Measurements from ENCODE around the gene PRKAR1B.
"Not testable (repeated sequence)": the region's sequence is repeated elsewhere in the genome, so short reads cannot be mapped to it uniquely, and the experiment has no call there.

Gene PRKAR1B

DNA sequence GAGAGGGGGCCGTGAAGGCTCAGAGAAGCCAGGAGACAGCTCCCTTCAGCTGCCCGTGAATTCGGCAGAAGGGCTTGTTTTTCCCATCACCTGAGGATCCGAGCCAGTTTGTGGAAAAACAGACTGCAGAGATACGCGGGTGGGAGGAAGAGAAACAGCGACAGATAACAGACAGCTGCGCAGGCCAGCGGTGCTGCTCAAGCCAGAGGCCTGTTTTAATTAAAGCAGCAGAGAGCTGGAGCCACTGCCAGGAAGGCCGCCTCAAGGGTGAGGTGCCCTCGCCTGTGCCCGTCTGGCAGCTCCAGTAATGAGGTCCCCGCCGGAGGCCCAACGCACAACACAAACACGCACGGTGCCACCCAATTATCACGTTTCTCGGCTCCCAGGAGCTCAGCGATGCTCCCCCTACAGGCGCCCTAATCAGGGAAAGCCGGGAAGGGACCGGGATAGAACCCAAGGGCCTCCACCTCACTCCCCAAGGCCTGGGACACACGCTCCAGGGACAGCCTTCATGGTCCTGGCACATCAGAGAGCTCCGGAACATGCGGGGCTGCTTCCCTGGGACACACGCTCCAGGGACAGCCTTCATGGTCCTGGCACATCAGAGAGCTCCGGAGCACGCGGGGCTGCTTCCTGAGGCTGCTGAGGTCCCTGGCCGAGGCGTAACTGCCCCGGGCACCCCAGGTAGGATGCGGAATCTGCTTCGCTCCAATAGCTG lies 61.2 kb downstream of the PRKAR1B start:
- no peak for DNase-seq

DNA sequence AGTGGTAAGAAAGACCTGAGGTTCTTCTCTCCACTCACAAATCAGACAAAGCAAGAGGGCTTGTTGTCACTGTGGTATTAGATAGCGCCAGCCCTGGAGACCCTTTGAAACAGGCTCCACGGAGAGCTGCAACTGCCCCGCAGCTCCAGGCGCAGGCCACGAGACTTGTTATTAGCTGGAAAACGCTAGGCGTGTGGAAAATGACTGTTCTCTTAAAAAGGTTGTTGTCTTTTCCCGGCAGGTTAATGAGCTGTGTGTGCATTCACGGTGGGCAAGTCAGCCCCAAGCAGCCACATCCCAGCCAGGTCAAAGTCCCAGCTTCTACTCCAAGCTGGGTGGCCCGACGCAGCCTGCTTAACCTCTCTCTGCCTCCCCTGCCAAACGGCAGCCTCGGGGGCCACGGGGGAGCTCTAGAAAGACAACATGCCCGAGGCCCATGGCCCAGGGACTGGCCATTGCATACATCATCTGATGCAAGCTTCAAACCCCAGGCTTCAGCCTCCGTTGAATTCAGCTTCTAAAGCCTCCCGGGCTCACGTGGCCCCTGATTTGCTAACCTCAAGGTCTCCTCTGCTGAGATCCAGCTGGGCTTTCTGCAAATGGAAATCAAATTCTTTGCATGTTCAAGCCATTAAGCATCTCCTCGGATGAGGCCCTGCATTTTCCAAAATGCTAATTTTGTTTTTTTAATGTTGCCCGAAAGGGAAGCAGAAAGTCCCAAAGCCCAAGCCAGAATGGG lies 61.9 kb downstream of the PRKAR1B start:
- DNase-seq: no peak

DNA sequence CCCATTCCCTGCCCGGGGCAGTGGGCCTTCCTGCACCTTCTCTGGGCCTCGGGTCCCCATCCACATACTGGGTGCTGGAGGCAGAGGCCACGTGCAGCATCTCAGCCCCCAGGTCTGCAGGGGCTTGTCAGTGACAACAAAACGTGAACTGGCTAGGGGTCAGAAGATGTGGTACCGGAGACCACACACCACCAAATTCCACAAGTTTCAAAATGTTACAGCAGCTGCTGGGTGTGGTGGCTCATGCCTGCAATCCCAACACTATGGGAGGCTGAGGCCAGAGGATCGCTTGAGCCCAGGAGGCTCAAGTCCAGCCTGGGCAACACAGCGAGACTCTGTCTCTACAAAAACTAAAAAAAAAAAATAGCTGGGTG lies 62.7 kb downstream of the PRKAR1B start:
- DNase-seq: no peak

DNA sequence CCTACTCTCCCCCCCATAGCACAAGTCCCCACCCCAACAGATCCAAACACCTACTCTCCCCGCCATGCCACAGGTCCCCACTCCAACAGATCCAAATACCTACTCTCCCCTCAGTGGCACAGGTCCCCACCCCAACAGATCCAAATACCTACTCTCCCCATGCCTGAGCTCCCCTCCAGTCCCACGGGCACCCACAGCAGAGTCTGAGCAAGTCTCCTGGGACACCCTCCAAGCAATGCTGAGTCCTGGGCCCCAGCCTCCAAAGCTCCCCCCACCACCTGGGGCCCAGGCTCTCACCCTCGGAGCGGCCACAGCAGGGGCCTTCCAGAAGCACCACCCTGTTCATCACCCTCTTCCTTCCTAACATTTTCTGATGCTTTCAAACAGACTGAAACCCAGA lies 64.5 kb downstream of the PRKAR1B start:
- no peak for DNase-seq

DNA sequence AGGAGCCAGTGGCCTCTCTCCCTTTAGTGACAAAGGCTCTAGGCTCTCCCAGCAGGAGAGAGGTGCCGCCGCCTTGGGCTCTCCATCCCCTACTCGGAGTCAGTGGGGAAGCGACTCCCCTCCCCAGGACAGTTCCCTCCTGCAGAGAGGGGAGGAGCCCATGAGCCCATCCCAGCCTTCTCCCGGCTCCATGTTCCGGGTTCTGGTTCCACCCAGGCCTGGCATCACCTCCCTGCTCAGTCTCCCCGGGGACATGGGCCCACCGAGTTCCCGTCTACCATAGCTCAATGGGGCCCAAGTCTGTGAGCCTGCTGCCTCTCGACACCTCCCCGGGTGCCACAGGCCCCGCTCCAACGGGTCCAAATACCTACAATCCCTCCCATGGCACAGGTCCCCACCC lies 67.1 kb downstream of the PRKAR1B start:
- DNase-seq: no peak

DNA sequence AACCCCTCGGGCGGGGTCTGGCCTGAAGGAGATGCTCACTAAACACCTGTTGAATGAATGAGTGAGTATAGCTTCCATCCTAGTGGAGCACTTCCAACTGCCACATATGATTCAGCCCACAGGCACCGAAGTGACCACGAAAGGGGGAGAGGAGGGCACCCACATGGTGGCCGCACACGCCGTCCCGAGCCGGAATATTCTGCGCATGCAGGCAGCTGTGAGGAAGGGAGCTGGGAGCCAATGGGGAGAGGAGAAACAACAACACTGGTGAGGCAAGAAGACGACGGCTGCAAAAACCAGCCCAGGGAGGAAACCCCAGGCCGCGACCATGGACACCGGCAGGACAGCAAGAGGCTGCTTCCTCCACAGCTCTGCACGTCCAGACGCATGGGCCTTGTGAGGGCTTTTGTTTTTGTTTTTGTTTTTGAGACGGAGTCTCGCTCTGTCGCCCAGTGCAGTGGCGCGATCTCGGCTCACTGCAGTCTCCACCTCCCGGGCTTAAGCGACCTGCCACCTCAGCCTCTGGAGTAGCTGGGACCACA lies 67.7 kb downstream of the PRKAR1B start:
- no peak for DNase-seq

DNA sequence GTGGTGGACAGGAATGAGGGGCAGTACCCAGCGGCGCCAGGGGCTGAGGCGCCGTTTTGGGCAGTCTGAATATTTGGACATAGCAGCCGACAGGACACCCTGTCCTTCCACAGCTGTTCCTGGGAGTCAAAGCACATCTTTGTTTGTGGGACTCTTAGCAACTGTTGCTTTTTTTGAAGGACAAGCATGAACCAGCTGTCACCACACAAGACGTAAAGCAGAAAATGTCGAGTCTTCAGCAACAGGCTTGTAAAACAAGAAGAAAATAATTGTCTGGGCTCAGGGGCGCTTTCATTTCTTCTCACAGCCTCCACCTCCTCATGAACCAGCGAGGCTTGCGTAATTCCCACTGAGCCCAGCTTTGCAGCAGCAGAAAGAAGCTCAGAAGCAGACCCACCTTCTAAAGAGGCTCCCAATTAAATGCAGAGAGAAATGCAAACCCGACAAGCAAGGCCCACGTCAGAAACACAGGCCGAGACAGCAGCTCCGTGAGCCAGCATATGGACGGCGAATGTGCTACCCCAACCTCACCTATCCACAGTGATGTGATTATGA lies 69.4 kb downstream of the PRKAR1B start:
- DNase-seq: no peak

DNA sequence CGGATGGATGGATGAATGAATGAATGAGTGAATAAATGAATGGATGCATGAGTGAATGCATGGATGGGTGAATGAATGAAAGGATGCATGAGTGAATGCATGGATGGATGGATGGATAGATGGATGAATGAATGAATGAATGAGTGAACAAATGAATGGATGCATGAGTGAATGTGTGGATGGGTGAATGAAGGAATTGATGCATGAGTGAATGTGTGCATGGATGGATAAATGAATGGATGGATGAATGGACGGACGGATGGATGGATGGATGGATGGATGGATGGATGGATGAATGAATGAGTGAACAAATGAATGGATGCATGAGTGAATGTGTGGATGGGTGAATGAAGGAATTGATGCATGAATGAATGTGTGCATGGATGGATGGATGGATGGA lies 70.1 kb downstream of the PRKAR1B start:
- DNase-seq: not testable (repeated sequence)

DNA sequence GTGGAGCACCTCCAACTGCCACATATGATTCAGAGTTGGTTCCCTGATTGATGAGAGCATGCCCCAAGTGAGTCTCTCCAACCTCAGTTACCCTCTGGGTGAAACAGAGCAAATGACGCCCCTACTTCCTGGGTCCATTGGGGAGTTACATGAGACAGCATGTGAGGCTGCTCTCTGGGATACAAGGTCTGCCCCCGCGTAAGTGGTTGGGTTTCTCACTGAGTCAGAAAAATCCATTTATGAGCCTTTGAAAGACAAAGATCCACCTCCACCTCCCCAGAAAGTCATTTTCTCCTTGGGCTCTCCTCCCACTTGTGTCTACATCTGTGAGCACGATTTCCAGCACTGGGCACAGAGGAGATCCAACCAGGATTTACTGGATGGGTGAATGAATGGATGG lies 71.3 kb downstream of the PRKAR1B start:
- no peak for DNase-seq

DNA sequence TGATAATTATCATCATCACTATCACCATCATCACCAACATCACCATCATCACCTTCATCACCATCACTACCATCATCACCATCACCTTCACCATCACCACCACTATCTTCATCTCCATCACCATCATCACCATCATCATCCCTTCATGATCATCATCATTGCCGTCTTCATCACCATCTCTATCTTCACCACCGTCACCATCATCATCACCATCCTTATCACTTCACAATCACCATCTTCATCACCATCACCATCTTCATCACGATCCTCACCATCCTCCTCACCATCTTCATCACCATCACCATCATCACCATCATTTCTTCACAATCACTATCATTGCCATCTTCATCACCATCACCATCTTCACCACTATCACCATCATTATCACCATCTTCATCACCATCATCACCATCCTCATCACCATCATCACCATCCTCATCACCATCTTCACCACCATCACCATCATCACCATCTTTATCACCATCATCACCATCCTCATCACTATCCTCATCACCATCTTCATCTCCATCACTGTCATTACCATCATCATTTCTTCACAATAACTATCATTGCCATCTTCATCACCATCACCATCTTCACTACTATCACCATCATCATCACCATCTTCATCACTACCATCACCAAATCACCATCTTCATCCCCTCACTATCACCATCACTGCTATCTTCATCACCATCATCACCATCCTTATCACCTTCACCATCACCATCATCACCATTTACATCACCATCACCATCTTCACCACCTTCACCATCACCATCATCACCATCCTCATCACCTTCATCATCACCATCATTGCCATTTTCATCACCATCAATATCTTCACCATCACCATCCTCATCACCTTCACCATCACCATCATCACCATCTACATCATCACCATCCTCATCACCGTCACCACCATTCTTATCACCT lies 73.0 kb downstream of the PRKAR1B start:
- DNase-seq: no peak

DNA sequence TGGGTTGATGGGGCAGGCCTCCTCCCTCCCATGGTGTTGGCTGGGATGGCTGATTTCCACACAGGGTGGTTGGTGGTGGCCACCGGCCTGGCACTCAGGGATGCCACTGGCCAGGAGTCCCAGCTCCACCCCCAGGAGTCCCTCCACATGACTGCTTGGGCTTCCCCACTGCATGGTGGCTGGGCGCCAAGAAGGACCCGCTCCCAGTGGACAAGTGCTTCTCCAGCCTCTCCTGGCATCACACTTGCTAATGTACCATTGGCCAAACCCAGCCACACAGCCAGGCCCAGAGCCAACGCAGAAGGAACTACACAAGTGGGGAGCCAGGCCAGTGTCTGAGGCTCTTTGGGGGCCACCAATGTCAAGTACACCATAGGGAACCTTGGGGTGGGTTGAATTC lies 74.2 kb downstream of the PRKAR1B start:
- DNase-seq: no peak

DNA sequence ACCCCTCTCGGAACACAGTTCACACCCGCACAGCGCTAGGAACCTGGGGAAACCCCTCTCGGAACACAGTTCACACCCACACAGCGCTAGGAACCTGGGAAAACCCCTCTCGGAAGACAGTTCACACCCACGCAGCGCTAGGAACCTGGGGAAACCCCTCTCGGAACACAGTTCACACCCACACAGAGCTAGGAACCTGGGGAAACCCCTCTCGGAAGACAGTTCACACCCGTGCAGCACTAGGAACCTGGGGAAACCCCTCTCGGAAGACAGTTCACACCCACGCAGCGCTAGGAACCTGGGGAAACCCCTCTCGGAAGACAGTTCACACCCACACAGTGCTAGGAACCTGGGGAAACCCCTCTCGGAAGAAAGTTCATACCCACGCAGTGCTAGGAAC lies 74.9 kb downstream of the PRKAR1B start:
- DNase-seq: not testable (repeated sequence)

DNA sequence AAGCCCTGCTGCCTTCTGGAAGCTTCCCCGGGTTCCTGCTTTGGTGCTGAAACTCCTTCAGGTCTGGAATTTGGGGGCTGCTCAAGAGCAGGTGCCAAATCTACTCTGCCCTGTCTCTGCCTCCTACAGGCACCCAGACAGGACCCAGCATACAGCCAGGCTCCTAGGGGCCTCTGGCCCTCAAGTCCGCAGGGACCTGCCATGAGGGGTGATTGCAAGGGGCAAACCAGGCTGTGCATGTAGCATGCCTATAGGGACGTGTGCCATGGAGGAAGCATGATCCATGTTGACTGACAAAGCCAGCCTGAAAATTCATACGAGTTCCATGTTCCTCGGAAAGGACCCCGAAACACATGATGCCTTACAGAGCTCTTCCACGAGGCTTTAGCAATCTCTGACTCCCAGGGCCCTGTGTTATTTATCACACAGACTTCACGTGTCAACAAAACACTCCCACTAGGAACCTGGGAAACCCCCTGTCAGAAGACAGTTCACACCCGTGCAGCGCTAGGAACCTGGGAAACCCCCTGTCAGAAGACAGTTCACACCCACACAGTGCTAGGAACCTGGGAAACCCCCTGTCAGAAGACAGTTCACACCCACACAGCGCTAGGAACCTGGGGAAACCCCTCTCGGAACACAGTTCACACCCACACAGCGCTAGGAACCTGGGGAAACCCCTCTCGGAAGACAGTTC lies 75.9 kb downstream of the PRKAR1B start:
- DNase-seq: no peak

DNA sequence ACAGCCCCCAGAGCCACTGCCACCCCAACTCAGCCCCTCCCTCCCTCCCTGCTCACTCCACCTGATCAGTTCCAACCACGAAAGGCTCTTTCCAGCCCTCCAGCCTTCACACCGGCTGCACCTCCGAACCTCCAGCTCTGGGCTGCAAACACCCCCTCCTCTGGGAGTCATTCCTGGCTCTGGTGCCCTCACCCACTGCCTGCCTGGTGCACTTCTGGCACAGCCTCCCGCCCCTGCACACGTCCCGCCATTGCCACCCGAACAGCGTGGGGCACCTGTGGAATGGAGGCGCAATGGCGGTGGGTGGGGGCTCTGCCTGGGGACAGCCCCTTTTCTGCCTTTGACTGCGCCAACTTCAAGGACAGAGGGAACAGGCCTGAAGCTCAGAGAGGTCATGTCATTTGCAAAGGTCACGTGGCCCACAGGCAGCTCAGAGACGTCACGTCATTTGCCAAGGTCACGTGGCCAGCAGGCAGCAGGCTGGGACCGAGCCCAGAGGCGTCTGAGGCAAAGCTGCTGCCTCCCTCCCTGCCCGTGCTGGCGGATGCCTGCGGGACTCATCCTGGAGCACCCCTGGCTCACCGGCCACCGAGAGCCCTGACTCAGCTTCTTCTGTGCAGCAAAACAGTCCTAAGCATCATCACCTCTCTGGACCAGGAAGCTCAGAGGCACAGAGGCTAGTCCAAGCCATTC lies 76.6 kb downstream of the PRKAR1B start:
- DNase-seq: no peak

DNA sequence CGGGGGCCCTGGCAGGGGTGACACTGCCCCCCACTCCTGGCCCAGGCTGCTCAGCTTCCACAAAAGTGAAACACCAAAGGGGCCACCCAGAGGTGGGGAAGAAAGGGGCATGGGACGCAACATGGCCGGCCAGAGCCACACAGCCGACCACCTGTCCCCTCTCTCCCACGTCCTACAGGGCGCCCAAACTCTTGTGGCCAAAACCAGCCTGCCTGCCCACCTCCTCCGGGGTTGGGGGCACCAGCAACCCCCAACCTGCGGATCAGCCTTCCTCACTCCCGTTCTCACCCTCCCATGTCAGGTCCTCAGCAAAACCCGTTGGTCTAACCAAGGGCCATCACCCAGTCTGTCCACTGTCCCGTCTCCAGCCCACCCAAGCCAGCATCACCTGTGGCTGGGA lies 80.1 kb downstream of the PRKAR1B start:
- DNase-seq: no peak

DNA sequence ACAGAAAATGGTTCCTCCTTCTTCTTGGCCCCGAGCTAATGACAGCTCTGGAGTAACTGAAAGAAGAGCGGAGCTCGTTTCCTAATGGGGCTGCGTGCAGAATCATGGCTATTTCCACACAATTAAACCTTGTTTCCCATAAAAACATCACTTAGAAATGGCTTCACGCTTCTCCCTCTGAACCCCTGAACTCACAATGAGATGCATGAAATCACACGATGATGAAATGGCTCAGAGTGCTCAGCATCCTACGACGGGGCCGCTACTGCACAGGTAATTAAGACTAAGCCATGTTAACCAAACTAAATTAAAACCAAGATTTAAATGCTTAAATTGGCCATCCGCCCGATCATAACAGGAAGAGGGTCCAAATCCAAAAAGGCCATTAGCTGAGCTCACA lies 80.6 kb downstream of the PRKAR1B start:
- no peak for DNase-seq

DNA sequence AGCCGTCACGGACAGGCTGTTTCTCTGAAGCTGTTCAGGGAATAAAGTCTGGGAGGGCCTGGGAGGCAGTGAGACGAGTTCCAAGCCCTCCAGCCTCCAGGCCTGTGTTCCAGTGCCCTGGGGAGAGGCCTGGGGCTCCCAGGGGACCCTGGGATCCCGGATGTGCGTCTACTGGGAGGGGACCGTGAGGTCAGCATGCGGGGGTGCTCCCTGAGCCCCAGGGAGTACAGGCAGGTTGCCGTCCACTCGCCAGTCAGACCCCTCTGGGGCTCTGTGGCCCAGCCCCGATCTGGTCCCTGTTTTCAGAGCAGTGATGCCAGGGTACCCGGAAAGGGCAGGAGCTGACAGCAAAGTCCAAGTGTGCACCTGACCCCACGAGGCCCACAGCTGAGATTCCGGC lies 81.5 kb downstream of the PRKAR1B start:
- DNase-seq: no peak

DNA sequence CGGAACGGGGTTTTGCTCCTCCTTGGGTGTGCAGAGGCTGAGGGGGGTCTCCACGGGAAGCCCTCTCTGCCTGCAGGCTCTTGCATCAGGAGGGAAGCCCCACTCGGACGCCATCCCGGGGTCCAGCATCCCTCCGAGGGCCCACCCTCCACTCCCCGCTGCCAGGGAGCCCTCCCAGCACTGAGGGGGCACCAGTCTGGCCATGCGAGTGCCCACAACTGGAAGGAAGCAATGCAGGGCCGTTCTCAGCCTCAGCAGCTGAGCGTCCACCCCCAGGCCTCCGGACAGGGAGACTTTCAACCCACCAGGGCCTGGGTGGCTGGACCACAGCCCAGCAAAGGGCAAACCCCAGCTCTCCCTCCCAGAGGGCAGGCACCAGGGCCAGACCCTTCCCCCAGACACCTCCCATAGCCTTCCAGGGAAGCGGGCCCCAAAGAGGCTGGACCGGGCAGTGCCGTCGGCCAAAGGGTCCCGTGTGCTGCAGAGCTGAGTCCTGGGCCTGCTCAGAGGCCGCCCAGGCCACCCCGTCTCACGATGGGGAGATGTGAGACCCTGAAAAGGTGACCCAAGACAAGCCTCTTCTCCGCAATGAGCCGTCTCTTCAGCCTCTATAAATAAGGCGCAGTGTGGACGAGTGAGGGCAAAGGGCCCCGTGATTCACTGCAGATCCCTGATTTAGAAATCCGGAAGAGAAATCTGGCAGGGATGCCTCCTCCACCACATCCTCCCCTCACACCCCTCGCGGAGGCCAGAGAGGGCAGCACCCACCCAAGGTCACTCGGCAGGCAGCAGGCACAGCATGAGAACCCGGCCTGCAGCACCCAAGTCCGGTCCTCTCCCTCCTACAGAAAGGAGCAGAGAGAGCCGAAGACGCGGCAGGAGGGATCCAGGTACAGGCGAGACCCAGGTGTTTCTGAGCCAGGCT lies 82.4 kb downstream of the PRKAR1B start:
- DNase-seq: no peak

DNA sequence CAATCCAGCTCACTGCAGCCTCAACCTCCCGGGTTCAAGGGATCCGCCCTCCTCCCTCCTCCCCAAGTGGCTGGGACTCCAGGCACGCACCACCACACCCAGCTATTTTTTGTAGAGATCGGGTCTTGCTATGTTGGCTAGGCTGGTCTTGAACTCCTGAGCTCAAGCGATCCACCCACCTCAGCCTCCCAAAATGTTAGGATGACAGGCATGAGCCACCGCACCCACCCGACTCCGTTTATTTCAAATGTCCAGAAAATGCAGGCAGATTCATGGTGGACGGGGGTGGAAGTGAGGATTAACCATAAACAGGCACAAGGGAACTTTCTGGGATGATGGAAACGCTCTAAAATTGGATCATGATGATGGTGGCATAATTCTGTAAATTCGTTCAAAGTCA lies 85.1 kb downstream of the PRKAR1B start:
- no peak for DNase-seq

DNA sequence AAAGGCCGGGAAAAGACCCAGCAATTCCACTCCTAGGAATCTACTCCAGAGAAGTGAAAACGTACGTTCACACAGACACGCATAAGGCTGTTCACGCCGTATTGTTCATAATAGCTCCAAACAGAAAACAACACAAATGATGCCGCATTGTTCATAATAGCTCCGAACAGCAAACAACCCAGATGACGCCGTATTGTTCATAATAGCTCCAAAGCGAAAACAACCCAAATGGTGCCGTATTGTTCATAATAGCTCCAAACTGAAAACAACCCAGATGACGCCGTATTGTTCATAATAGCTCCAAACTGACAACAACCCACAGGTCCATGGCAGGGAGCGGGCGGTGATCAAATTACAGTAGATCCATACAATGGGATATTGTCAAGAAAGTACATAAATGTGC lies 85.8 kb downstream of the PRKAR1B start:
- no peak for DNase-seq

Data from activated CD4-positive, CD25-positive, alpha-beta regulatory T cell (primary cell).